ENCODE data around the gene RFX4.
"Not testable (repeated sequence)": the region's sequence is repeated elsewhere in the genome, so short reads cannot be mapped to it uniquely, and the experiment has no call there.

Gene RFX4

GRCh38 chr12:106722837-106723236 is 140.0 kb downstream of the RFX4 start:
- no peak overlapping the region for H3K27ac ChIP-seq (ENCODE audit: low read depth in 2 of 2, low read length in 2 of 2)
- no peak overlapping the region for H3K9ac ChIP-seq (ENCODE audit: low read depth in 1 of 2, low read length in 2 of 2)
- H3K9me3 ChIP-seq (ENCODE audit: control insufficient read depth in 2 of 2, low read length in 2 of 2), result no peaks in the 10 kb centered on the region
- peaks cover 0 to 2% of the 10 kb centered on the region in 2 donors for H3K27me3 ChIP-seq (ENCODE audit: control insufficient read depth in 2 of 2, insufficient read depth in 2 of 2, low read length in 2 of 2)
- H3K4me1 ChIP-seq (ENCODE audit: control insufficient read depth in 2 of 2, insufficient read depth in 2 of 2, low read length in 2 of 2), result no peaks in the 10 kb centered on the region
- H3K36me3 ChIP-seq (ENCODE audit: control insufficient read depth in 2 of 2, insufficient read depth in 2 of 2, low read length in 2 of 2), result no peaks in the 10 kb centered on the region
- H3K4me3 ChIP-seq (ENCODE audit: low read length in 2 of 2), result no peak overlapping the region

- H3K27me3 ChIP-seq (ENCODE audit: control insufficient read depth in 2 of 2, insufficient read depth in 2 of 2, low read length in 2 of 2), result no peaks in the 10 kb centered on the region
- no peaks in the 10 kb centered on the region for H3K36me3 ChIP-seq (ENCODE audit: control insufficient read depth in 2 of 2, insufficient read depth in 2 of 2, low read length in 2 of 2)
- H3K9ac ChIP-seq (ENCODE audit: low read depth in 1 of 2, low read length in 2 of 2), result no peak overlapping the region
- H3K4me1 ChIP-seq (ENCODE audit: control insufficient read depth in 2 of 2, insufficient read depth in 2 of 2, low read length in 2 of 2), result no peaks in the 10 kb centered on the region
- H3K27ac ChIP-seq (ENCODE audit: low read depth in 2 of 2, low read length in 2 of 2), result no peak overlapping the region
- H3K4me3 ChIP-seq (ENCODE audit: low read length in 2 of 2), result no peak overlapping the region
- H3K9me3 ChIP-seq (ENCODE audit: control insufficient read depth in 2 of 2, low read length in 2 of 2), result no peaks in the 10 kb centered on the region
Measured at GRCh38 chr12:106723416-106723815, 140.6 kb downstream of the RFX4 start.

- Histone ChIP-seq H3K36me3 (ENCODE audit: control insufficient read depth in 2 of 2, insufficient read depth in 2 of 2, low read length in 2 of 2) (no peaks in the 10 kb centered on the region), H3K27me3 (ENCODE audit: control insufficient read depth in 2 of 2, insufficient read depth in 2 of 2, low read length in 2 of 2) (no peaks in the 10 kb centered on the region), H3K4me1 (ENCODE audit: control insufficient read depth in 2 of 2, insufficient read depth in 2 of 2, low read length in 2 of 2) (no peaks in the 10 kb centered on the region), H3K4me3 (ENCODE audit: low read length in 2 of 2) (no peak overlapping the region), H3K27ac (ENCODE audit: low read depth in 2 of 2, low read length in 2 of 2) (no peak overlapping the region), H3K9ac (ENCODE audit: low read depth in 1 of 2, low read length in 2 of 2) (no peak overlapping the region), H3K9me3 (ENCODE audit: control insufficient read depth in 2 of 2, low read length in 2 of 2) (no peaks in the 10 kb centered on the region)
Measured at GRCh38 chr12:106724116-106724515, 141.3 kb downstream of the RFX4 start.

- no peaks in the 10 kb centered on the region for H3K27me3 ChIP-seq (ENCODE audit: control insufficient read depth in 2 of 2, insufficient read depth in 2 of 2, low read length in 2 of 2)
- no peak overlapping the region for H3K4me3 ChIP-seq (ENCODE audit: low read length in 2 of 2)
- no peak overlapping the region for H3K27ac ChIP-seq (ENCODE audit: low read depth in 2 of 2, low read length in 2 of 2)
- no peaks in the 10 kb centered on the region for H3K36me3 ChIP-seq (ENCODE audit: control insufficient read depth in 2 of 2, insufficient read depth in 2 of 2, low read length in 2 of 2)
- H3K9ac ChIP-seq (ENCODE audit: low read depth in 1 of 2, low read length in 2 of 2), result no peak overlapping the region
- H3K9me3 ChIP-seq (ENCODE audit: control insufficient read depth in 2 of 2, low read length in 2 of 2), result no peaks in the 10 kb centered on the region
- H3K4me1 ChIP-seq (ENCODE audit: control insufficient read depth in 2 of 2, insufficient read depth in 2 of 2, low read length in 2 of 2), result no peaks in the 10 kb centered on the region
Measured at GRCh38 chr12:106724934-106725333, 142.1 kb downstream of the RFX4 start.

- not testable (repeated sequence) for H3K4me3 ChIP-seq (ENCODE audit: low read length in 2 of 2); H3K27me3 ChIP-seq (ENCODE audit: control insufficient read depth in 2 of 2, insufficient read depth in 2 of 2, low read length in 2 of 2); H3K27ac ChIP-seq (ENCODE audit: low read depth in 2 of 2, low read length in 2 of 2); H3K36me3 ChIP-seq (ENCODE audit: control insufficient read depth in 2 of 2, insufficient read depth in 2 of 2, low read length in 2 of 2); H3K9me3 ChIP-seq (ENCODE audit: control insufficient read depth in 2 of 2, low read length in 2 of 2); H3K4me1 ChIP-seq (ENCODE audit: control insufficient read depth in 2 of 2, insufficient read depth in 2 of 2, low read length in 2 of 2); H3K9ac ChIP-seq (ENCODE audit: low read depth in 1 of 2, low read length in 2 of 2)
Measured at GRCh38 chr12:106726603-106727202, 143.9 kb downstream of the RFX4 start.

- peaks cover 0 to 2% of the 10 kb centered on the region in 2 donors for H3K27me3 ChIP-seq (ENCODE audit: control insufficient read depth in 2 of 2, insufficient read depth in 2 of 2, low read length in 2 of 2)
- H3K4me3 ChIP-seq (ENCODE audit: low read length in 2 of 2), result no peak overlapping the region
- no peaks in the 10 kb centered on the region for H3K36me3 ChIP-seq (ENCODE audit: control insufficient read depth in 2 of 2, insufficient read depth in 2 of 2, low read length in 2 of 2)
- H3K9ac ChIP-seq (ENCODE audit: low read depth in 1 of 2, low read length in 2 of 2), result no peak overlapping the region
- H3K4me1 ChIP-seq (ENCODE audit: control insufficient read depth in 2 of 2, insufficient read depth in 2 of 2, low read length in 2 of 2), result no peaks in the 10 kb centered on the region
- H3K27ac ChIP-seq (ENCODE audit: low read depth in 2 of 2, low read length in 2 of 2), result no peak overlapping the region
- no peaks in the 10 kb centered on the region for H3K9me3 ChIP-seq (ENCODE audit: control insufficient read depth in 2 of 2, low read length in 2 of 2)
Measured at GRCh38 chr12:106729611-106730010, 146.8 kb downstream of the RFX4 start.

- no peak overlapping the region for H3K9ac ChIP-seq (ENCODE audit: low read depth in 1 of 2, low read length in 2 of 2)
Measured at GRCh38 chr12:106732890-106733289, 150.1 kb downstream of the RFX4 start.

GRCh38 chr12:106733660-106734059 is 150.9 kb downstream of the RFX4 start:
- Histone ChIP-seq H3K27ac (ENCODE audit: low read depth in 2 of 2, low read length in 2 of 2) (no peak overlapping the region), H3K36me3 (ENCODE audit: control insufficient read depth in 2 of 2, insufficient read depth in 2 of 2, low read length in 2 of 2) (no peaks in the 10 kb centered on the region), H3K4me3 (ENCODE audit: low read length in 2 of 2) (no peak overlapping the region), H3K9me3 (ENCODE audit: control insufficient read depth in 2 of 2, low read length in 2 of 2) (no peaks in the 10 kb centered on the region), H3K4me1 (ENCODE audit: control insufficient read depth in 2 of 2, insufficient read depth in 2 of 2, low read length in 2 of 2) (no peaks in the 10 kb centered on the region), H3K27me3 (ENCODE audit: control insufficient read depth in 2 of 2, insufficient read depth in 2 of 2, low read length in 2 of 2) (peaks cover 0 to 2% of the 10 kb centered on the region in 2 donors), H3K9ac (ENCODE audit: low read depth in 1 of 2, low read length in 2 of 2) (no peak overlapping the region)

More at GRCh38 chr12:106732890-106733289, 150.1 kb downstream of the RFX4 start:
- H3K4me3 ChIP-seq (ENCODE audit: low read length in 2 of 2), result no peak overlapping the region
- peaks cover 0 to 2% of the 10 kb centered on the region in 2 donors for H3K27me3 ChIP-seq (ENCODE audit: control insufficient read depth in 2 of 2, insufficient read depth in 2 of 2, low read length in 2 of 2)
- no peaks in the 10 kb centered on the region for H3K4me1 ChIP-seq (ENCODE audit: control insufficient read depth in 2 of 2, insufficient read depth in 2 of 2, low read length in 2 of 2)
- no peak overlapping the region for H3K27ac ChIP-seq (ENCODE audit: low read depth in 2 of 2, low read length in 2 of 2)
- H3K36me3 ChIP-seq (ENCODE audit: control insufficient read depth in 2 of 2, insufficient read depth in 2 of 2, low read length in 2 of 2), result no peaks in the 10 kb centered on the region
- H3K9me3 ChIP-seq (ENCODE audit: control insufficient read depth in 2 of 2, low read length in 2 of 2), result no peaks in the 10 kb centered on the region

GRCh38 chr12:106736051-106736957 is 153.5 kb downstream of the RFX4 start:
- peaks cover 0 to 11% of the 10 kb centered on the region in 2 donors for H3K4me1 ChIP-seq (ENCODE audit: control insufficient read depth in 2 of 2, insufficient read depth in 2 of 2, low read length in 2 of 2)
- H3K27ac ChIP-seq (ENCODE audit: low read depth in 2 of 2, low read length in 2 of 2), result no peak overlapping the region
- peaks cover 0 to 2% of the 10 kb centered on the region in 2 donors for H3K27me3 ChIP-seq (ENCODE audit: control insufficient read depth in 2 of 2, insufficient read depth in 2 of 2, low read length in 2 of 2)
- H3K4me3 ChIP-seq (ENCODE audit: low read length in 2 of 2), result no peak overlapping the region
- H3K36me3 ChIP-seq (ENCODE audit: control insufficient read depth in 2 of 2, insufficient read depth in 2 of 2, low read length in 2 of 2), result no peaks in the 10 kb centered on the region
- H3K9ac ChIP-seq (ENCODE audit: low read depth in 1 of 2, low read length in 2 of 2), result no peak overlapping the region
- no peaks in the 10 kb centered on the region for H3K9me3 ChIP-seq (ENCODE audit: control insufficient read depth in 2 of 2, low read length in 2 of 2)

GRCh38 chr12:106739318-106739717 is 156.5 kb downstream of the RFX4 start:
- no peak overlapping the region for H3K9ac ChIP-seq (ENCODE audit: low read depth in 1 of 2, low read length in 2 of 2)

More at GRCh38 chr12:106739318-106739717, 156.5 kb downstream of the RFX4 start:
- H3K4me1 ChIP-seq (ENCODE audit: control insufficient read depth in 2 of 2, insufficient read depth in 2 of 2, low read length in 2 of 2), result peaks cover 0 to 11% of the 10 kb centered on the region in 2 donors
- H3K36me3 ChIP-seq (ENCODE audit: control insufficient read depth in 2 of 2, insufficient read depth in 2 of 2, low read length in 2 of 2), result no peaks in the 10 kb centered on the region
- H3K9me3 ChIP-seq (ENCODE audit: control insufficient read depth in 2 of 2, low read length in 2 of 2), result no peaks in the 10 kb centered on the region
- H3K27me3 ChIP-seq (ENCODE audit: control insufficient read depth in 2 of 2, insufficient read depth in 2 of 2, low read length in 2 of 2), result no peaks in the 10 kb centered on the region
- peak overlapping the region in 1 of 2 donors; percentile 14 for H3K27ac ChIP-seq (ENCODE audit: low read depth in 2 of 2, low read length in 2 of 2)
- H3K4me3 ChIP-seq (ENCODE audit: low read length in 2 of 2), result no peak overlapping the region
